NCI-H2029 treated with DMSO at 0.1 percent for 48 hours (cell line): ENCODE data around the gene CREBBP.

Experiments used
- DNase-seq: peaks from one replicate; lab custom pipeline; 2025; lab: John Stamatoyannopoulos, UW

CREBBP gene

DNA sequence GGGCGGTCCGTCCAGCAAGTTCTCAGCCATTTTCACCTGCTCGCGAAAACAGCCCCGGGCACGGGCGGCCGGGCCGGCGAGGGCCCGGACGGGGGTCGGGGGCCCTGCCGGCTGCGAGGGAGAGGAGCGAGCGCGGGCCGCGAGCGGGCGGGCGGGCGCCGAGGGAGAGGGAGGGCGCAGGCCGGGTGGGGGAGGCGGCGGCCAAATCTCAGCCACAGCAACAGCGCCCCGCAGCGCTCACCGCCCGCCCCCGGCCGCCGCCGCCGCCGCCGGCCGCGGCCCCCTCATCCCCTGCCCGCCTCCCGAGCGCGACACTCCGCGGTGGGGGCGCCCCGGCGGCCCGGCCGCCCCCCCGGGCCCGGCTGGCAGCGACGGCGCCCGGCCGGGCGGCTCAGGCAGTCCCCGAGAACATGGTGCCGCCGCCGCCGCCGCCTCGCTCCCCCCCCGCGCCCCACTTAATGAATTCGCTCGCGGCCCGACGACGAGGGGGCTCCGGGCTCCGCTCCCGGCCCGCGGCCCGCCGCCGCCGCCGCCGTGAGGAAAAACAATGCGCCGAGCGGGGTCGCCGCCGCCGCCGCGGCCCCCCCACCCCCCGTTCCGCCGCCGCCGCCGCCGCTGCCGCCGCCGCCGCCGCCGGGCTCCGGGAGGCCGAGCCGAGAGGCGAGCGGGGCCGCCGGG, 487 bp downstream of the CREBBP start:
- DNase-seq, result no peak

- no peak for DNase-seq
Measured at GRCh38 chr16:3879258-3879886, 1.1 kb downstream of the CREBBP start.

GRCh38 chr16:3878610-3879009, 1.9 kb downstream of the CREBBP start:
- DNase-seq, result no peak

DNA sequence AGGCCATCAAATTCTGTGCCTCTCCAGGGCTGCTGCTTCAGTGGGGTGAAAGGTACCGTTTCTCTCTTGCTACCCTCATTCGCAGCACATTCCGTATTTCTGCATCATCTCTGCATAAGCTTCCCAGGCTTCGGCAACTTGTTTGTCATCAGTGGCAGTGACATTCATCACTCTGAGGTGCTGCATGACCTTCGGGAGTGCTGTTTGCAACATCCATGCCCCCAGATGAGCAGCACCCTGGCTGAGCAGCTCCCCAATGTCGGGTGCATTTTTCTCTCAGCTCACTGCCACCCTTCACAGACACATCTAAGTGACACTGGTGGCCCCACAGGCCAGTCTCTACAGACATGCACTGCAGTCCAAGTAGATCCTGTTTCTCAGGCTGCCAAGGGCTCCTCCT, 3.8 kb downstream of the CREBBP start:
- DNase-seq, result no peak

DNA sequence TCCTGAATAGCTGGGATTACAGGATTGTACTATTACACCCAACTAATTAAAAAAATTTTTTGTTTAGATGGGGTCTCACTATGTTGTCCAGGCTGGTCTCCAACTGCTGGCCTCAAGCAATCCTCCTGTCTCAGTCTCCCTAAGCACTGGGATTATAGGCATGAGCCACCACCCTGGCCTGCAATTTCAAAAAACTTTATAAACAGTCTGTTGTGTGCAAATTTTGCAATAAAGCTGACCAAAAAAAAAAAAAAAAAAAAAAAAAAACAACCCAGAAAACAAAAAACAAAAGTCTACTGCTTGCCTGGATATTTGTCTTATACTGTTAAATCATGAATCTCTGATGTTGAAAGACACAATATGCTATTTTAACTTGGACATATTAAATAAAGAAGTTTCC, 4.4 kb downstream of the CREBBP start:
- no peak for DNase-seq

DNA sequence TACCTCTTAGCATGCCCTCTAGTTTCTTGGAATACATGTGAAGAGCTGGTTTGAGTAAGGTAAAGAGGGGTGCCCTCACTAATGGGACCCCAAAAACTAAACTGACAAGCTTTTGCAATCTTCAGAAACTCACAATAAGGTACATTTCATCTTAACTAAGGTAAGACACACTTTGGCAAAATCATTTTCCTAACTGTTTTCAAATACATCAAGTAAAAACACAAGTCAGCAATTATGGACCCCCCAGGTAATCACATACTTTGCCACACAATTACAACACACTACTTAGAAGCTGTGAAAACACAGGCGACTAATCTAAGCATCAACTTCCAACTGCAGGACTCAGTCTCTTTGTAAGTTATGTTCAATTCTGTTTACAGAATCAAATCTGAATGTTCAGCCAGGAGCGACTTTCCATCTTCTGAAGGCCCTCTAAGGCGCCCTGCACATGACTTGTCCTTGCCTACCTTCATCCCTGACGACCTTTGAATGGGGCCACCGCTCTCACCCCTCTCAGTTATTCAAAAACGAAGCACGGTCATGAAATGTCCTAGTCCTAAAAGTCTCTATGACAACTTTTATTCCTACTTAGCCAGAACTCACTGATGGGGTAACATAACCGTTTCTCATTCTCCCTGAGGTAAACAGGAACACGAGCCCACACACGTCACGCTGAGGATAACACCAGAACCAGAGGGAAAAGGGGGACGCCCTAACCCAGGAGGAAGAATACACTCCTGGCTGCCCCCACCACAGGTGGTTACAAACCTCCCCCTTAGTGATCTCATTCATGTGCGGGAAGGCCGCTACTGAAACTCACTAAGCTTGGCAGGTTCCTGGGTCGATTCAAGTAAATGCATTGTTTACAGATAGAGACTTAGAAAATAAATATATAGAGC, 5.5 kb downstream of the CREBBP start:
- no peak for DNase-seq

DNA sequence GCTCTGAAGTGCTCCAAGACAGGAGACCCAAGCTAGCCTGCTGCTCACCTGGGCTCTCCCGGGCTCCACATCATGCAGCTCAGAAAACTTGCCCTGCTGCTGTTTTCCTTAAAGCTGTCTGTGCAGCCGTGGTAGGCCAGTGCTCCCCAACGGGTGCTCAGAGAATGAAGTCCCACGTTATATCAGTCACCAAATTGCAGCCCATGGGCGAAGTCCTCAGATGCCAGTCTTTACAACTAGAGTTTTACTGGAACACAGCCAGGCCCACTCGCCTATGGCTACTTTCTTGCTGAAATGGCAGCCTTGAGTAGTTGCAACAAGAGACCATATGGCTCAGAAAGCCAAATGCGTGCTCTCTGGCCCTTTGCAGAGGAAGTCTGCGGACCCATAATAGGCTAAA, 6.3 kb downstream of the CREBBP start:
- DNase-seq, result no peak

- DNase-seq, result no peak
Measured at GRCh38 chr16:3873482-3874173, 6.9 kb downstream of the CREBBP start.

- no peak for DNase-seq
Measured at GRCh38 chr16:3872216-3872895, 8.2 kb downstream of the CREBBP start.

DNA sequence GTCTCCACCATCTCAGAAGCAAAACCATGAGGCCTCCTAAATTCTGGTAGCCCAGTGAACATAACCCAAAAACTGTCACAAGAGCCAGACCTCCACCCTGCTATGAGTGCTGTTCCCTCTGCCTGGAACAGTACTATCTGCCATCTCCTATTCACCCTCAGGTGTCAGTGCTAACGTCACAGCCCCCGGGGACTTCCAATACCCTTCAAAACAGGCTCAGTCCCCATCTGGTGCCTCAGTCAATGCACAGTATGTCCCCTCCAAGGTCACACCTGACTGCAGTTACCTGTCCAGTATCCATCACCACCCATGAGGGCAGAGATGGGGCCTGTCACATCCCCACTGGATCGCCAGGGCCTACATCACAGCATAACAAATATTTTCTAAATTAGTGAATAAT, 11.5 kb downstream of the CREBBP start:
- DNase-seq, result no peak

DNA sequence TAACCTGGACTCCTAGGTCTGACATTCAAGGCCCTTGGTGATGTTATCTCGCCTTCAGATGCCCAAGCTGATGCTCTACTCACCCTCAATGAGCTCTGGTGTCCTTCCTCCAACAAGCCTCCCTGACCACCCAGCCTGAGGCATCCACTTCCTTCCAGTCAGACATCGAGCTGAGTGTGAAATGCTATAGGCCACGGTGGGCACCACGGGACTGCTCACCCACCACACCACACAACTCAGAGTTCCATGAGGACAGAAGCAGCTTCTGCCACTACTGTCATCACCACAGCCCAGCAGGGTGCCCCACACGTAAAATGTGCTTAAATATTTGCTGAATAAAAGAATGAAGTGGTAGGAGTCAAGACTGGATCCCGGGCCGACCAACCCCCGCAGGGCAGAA, 12.0 kb downstream of the CREBBP start:
- no peak for DNase-seq

DNA sequence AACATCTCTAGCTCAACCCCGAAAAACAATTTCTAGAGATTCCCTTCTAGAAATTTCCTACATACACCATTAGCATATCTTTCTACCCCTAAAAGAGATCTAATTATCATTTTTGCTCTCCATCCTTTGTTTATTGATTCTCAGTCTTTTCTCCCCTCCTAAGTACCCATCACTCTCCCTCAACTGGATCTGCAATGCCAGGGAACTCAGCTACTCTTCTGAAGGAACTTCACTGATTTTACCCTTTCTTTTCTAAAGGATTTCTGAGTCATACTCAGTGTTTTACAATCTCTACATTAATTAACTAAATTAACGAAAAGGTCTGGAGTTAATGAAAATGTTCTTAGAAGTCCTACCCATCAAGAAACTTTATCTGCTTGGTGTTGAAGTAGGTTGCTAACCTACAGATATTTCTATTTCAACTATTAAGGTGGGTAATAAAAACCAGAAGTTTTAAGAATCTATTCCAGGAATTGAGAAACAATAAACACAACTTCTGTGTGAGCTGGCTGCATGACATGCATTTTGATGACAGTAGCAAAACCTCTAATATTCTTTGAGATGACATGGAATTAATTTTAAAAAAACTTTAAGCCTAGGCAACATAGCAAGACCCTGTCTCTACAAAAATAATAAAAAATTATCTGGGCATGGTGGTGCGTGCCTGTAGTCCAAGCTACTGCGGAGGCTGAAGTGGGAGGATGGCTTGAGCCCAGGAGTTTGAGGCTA, 13.6 kb downstream of the CREBBP start:
- no peak for DNase-seq

DNA sequence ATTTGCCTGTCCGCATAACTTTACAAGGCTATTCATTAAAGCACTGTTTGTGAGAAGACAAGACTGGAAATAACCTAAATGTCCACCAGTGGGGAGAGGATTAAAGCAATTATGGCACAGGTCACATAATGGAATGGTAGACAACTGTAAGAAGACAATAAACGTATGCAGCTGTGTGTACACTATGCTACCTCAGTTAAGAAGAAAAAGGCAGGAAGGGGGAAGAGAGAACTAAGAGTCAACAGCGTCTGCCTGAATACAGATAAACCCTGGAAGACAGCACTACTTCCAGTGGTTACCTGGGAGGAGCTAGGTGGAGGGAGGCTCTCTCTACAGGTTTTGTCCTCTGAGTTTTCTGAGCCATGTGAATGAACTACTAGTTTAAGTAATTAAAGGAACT, 15.3 kb downstream of the CREBBP start:
- DNase-seq, result no peak

DNA sequence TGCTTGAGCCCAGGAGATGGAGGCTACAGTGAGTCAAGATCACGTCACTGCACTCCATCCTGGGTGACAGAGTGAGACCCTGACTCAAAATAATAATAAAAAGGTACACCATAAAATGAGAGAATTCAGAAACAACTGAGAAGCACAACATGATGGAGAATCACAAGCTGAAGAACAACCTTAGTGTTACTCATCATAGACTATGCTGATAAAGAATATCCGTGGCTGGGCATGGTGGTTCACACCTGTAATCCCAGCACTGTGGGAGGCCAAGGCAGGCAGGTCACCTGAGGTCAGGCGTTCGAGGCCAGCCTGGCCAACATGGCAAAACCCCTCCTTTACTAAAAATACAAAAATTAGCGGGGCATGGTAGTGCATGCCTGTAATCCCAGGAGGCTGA, 16.0 kb downstream of the CREBBP start:
- DNase-seq, result no peak

DNA sequence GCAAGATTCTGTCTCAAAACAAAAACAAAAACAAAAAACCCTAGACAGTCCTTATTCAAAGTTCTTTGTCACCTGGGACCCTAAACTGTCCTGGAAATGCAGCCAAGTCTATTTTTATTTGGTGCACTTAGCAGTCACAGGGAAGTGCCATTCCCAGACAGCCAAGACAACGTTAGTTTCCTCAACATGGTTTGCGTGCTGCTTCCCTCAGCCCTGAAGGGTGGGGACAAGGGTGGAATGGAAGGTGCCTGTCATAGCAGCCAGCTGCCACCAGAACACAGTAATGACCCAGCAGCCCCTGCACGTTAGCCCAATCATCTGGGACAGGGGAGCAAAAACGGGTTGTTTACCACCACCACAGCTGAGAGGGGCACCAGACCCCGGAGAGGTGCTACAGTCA, 16.9 kb downstream of the CREBBP start:
- no peak for DNase-seq

DNA sequence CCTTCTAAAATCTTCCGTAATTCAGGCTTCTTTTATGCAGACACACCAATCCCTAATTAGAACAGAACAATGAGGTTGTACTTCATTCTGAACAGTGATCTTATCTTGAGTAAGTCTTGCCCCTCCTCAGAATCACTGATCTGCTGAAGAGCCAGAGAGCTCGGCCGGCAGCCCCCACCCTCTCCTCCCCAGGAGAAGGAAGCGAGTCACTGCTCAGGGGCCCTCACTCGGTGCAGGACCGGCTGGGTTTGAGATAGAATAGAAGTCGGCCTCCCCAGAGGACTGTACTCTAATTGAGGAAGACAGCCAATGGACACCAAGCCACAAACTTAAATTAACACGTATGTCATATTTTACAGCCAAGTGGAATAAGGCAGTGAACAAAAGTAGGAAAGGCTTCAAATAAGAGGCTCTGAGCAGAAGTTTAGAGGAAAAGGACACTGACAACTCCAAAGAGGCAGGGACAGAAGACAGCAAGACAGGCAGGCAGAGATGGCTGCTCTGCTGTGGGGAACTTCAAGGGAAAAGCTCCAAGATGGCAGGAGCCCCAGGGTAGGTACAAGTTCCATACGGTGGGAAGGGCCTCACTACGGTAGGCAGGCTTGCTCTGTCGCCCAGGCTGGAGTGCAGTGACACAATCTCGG, 18.6 kb downstream of the CREBBP start:
- DNase-seq, result no peak

DNA sequence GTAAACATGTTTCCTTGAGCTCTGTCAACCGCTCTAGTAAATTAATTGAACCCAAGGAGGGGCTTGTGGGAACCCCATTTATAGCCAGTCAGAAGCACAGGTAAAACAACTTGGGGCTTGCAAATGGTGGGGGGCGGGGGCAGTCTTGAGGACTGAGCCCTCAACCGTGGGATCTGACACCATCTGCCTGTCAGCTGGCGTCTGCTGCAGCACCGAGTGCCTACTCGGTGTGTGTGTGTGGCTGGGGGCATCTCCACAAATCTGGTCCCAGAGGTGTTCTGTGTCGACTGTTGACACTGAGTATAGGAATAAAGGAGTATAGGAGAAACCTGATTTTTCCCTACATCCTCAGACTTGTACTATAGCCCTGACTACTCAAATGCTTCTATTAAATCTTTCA, 20.6 kb downstream of the CREBBP start:
- DNase-seq, result no peak

DNA sequence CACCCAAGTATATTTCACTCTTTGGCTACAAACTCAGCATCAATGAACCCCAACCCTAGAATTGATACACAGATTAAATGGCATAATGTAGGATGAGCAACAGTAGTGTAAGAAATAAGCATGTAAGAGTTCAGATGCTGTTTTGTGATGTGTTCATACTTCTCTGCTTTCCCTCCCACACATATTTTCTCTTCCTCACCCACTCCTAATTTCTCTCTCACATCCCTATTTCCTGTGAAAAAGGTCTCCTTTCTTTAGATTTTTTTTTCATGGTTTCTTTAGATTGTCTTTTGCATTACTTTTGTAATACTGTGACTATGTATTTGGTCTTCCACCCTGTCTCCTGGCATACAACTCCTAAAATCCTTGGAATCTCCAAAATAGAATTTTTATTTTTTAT, 21.7 kb downstream of the CREBBP start:
- no peak for DNase-seq

DNA sequence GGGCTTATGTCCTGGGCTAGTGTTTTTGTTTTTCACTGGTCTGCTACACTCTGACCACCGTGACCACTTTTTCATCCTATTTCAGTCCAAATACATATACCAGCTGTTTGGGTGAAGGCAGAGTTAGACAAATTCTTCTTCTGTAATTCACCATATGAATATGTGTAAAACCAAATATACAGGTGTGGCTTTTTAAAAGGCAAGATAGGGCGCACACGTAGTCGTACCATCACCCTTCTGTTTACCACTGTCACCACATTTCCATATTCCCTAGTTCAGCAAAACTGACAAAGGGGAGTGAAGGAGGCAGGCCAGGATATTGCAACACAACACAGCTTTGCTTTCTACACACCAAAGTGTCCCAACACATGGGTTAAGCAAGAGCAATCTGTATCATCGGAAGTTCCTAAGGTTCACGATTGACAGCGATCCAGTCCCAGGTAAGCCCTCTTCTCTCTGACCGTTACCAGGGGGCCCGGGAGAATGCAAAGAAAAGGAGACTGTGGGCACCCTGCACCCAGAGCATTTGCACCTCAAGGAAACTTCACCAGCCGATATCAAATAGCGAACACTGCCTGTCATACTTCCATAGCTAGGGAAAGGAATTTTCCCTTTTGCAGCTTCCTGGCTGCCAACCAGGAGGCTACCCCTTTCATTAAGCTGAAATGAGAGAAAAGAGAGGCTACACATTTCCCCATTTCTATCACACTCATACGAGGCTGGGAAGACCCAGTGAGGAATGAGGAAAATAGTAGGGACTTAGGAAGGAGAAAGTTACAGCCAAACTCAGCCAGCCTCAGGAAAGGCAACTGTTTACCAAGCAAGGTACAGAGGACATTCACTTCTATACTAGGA, 23.1 kb downstream of the CREBBP start:
- no peak for DNase-seq
